K562 treated with DMSO at 1 percent for 48 hours (cell line): ENCODE results near the gene TK1. TPM values are rescaled to one million over a fixed set of nuclear protein-coding genes. Genes with fewer than 3 reads are reported as not detected.

Experiments used
- total RNA-seq: library from RNA; unstranded; fragments of 300-600 nt; gene quantifications from 2 replicates; pipeline ENCODE4 v1.2.3, GENCODE V29; 2022; ENCODE audit warnings: low replicate concordance; ENCODE audit errors: extremely low read depth

The TK1 gene
- not detected in 2 replicates for total RNA-seq

GRCh38 chr17:78186692-78187595 is at the start of gene TK1, which contains the start of gene AFMID:
TSS of gene TK1 (minus strand) at chr17:78187052. CDS start at chr17:78186994, 58 bp downstream.
TSS of gene AFMID (plus strand) at chr17:78187362. CDS start at chr17:78187371, 9 bp downstream.

GRCh38 chr17:78230996-78231935 is 44.4 kb upstream of the TK1 start, which contains the start of gene TMEM235:
TSS of gene TMEM235 (plus strand) at chr17:78231631. CDS start at chr17:78232024, 393 bp downstream.

GRCh38 chr17:78214016-78214705 is 27.3 kb upstream of the TK1 start, which contains the start of gene BIRC5:
TSS of gene BIRC5 (plus strand) at chr17:78214253. CDS start at chr17:78214317, 64 bp downstream.

GRCh38 chr17:78168242-78168902 is 18.5 kb downstream of the TK1 start, which contains the start of gene SYNGR2:
TSS of gene SYNGR2 (plus strand) at chr17:78168581. CDS start at chr17:78168617, 36 bp downstream.

GRCh38 chr17:78130437-78131101 is 56.3 kb downstream of the TK1 start, which contains the start of gene TMC8:
TSS of gene TMC8 (plus strand) at chr17:78130771. CDS start at chr17:78131589, 818 bp downstream.

GRCh38 chr17:78128551-78129350 is 58.1 kb downstream of the TK1 start, which contains the start of gene TMC6:
TSS of gene TMC6 (minus strand) at chr17:78128755. CDS start at chr17:78126832, 1,923 bp downstream.

Other genes starting within 250 kb of the TK1 start
- gene TNRC6C, start 228.3 kb downstream of the TK1 start, total RNA-seq = not detected in 2 replicates
- gene TMC6, start 58.3 kb downstream of the TK1 start, total RNA-seq = not detected in 2 replicates
- not detected in 2 replicates for gene TMC8, start 56.3 kb downstream of the TK1 start, total RNA-seq
- not detected in 2 replicates for gene C17orf99, start 40.7 kb downstream of the TK1 start, total RNA-seq
- not detected in 2 replicates for gene SYNGR2, start 18.5 kb downstream of the TK1 start, total RNA-seq
- not detected in 2 replicates for gene AFMID, start 310 bp upstream of the TK1 start, total RNA-seq
- gene BIRC5, start 27.2 kb upstream of the TK1 start, total RNA-seq = 187 TPM in 1 of 2 replicates, not detected in the other
- not detected in 2 replicates for gene TMEM235, start 44.6 kb upstream of the TK1 start, total RNA-seq
- not detected in 2 replicates for gene SOCS3, start 173.0 kb upstream of the TK1 start, total RNA-seq
- gene PGS1, start 191.6 kb upstream of the TK1 start, total RNA-seq = not detected in 2 replicates